ENCODE data around the gene APOB. TPM values are rescaled to one million over a fixed set of nuclear protein-coding genes. Genes with fewer than 3 reads are reported as not detected.

Gene APOB
- total RNA-seq, 1 donor from 2014 or later: 9.1 TPM

GRCh38 chr2:21011876-21012556 lies 31.9 kb downstream of the APOB start:
- Histone ChIP-seq H3K4me1 (no peaks in the 10 kb centered on the region), H3K4me3 (no peak overlapping the region), H3K36me3 (peaks cover 56% of the 10 kb centered on the region), H3K27me3 (ENCODE audit: low read depth) (no peaks in the 10 kb centered on the region), H3K27ac (replicated peaks) (no peak overlapping the region), H3K9me3 (replicated peaks) (no peaks in the 10 kb centered on the region)
- intact Hi-C loops (cut with micrococcal nuclease): no loop called here
- TF ChIP-seq CTCF (IDR thresholded peaks at IDR 0.05; ENCODE audit: borderline replicate concordance): no peak
- DNase-seq: no peak

GRCh38 chr2:21011453-21011852 lies 32.4 kb downstream of the APOB start:
- intact Hi-C loops (cut with micrococcal nuclease): no loop called here
- no peaks in the 10 kb centered on the region for H3K27me3 ChIP-seq (ENCODE audit: low read depth)
- no peak for TF ChIP-seq CTCF (IDR thresholded peaks at IDR 0.05; ENCODE audit: borderline replicate concordance)
- H3K27ac ChIP-seq (replicated peaks): no peak overlapping the region
- no peaks in the 10 kb centered on the region for H3K9me3 ChIP-seq (replicated peaks)
- H3K4me3 ChIP-seq: no peak overlapping the region
- peaks cover 56% of the 10 kb centered on the region for H3K36me3 ChIP-seq
- DNase-seq: no peak
- H3K4me1 ChIP-seq: no peaks in the 10 kb centered on the region

- Histone ChIP-seq H3K4me3 (no peak overlapping the region), H3K9me3 (replicated peaks) (no peaks in the 10 kb centered on the region), H3K36me3 (peaks cover 56% of the 10 kb centered on the region), H3K27me3 (ENCODE audit: low read depth) (no peaks in the 10 kb centered on the region), H3K27ac (replicated peaks) (no peak overlapping the region), H3K4me1 (no peaks in the 10 kb centered on the region)
- no peak for TF ChIP-seq CTCF (IDR thresholded peaks at IDR 0.05; ENCODE audit: borderline replicate concordance)
- DNase-seq: no peak
- intact Hi-C loops (cut with micrococcal nuclease): no loop called here
These were observed 32.9 kb downstream of the APOB start for GRCh38 chr2:21010813-21011439.

GRCh38 chr2:21009662-21010225 lies 34.1 kb downstream of the APOB start:
- Histone ChIP-seq H3K27ac (replicated peaks) (no peak overlapping the region), H3K4me1 (no peaks in the 10 kb centered on the region), H3K9me3 (replicated peaks) (no peaks in the 10 kb centered on the region), H3K4me3 (no peak overlapping the region), H3K36me3 (peaks cover 49% of the 10 kb centered on the region), H3K27me3 (ENCODE audit: low read depth) (no peaks in the 10 kb centered on the region)
- DNase-seq: no peak
- intact Hi-C loops (cut with micrococcal nuclease): no loop called here
- no peak for TF ChIP-seq CTCF (IDR thresholded peaks at IDR 0.05; ENCODE audit: borderline replicate concordance)

- TF ChIP-seq CTCF (IDR thresholded peaks at IDR 0.05; ENCODE audit: borderline replicate concordance): no peak
- no peak overlapping the region for H3K27ac ChIP-seq (replicated peaks)
- no peaks in the 10 kb centered on the region for H3K27me3 ChIP-seq (ENCODE audit: low read depth)
- intact Hi-C loops (cut with micrococcal nuclease): no loop called here
- H3K4me3 ChIP-seq: no peak overlapping the region
- H3K36me3 ChIP-seq: peaks cover 41% of the 10 kb centered on the region
- H3K9me3 ChIP-seq (replicated peaks): no peaks in the 10 kb centered on the region
- no peak for DNase-seq
- H3K4me1 ChIP-seq: no peaks in the 10 kb centered on the region
These were observed 34.8 kb downstream of the APOB start for GRCh38 chr2:21008790-21009661.

All from left ventricle myocardium inferior (tissue), 1 donor.